Mammary epithelial cell (primary cell): ENCODE data around the gene MFAP2.

Experiments
- EZH2 ChIP-seq: IDR thresholded peaks from 2 replicates; pipeline ENCODE4 v1.6.1; 2012; ENCODE audit warnings: low read length, inconsistent platforms, borderline replicate concordance
- TF ChIP-seq, protein P1 (sequence below), 2 donors: IDR thresholded peaks in 1 of 2; conservative IDR thresholded peaks in 1 of 2; 2 replicates each; pipeline ENCODE4 v1.5.1; 2011 to 2012; ENCODE audit warnings: inconsistent platforms in 2 of 2, low read length in 2 of 2, mild to moderate bottlenecking in 2 of 2, control low read depth in 1 of 2, low read depth in 1 of 2; ENCODE audit not compliant: insufficient read depth in 1 of 2; ENCODE audit errors: extremely low read depth in 1 of 2

DNA sequence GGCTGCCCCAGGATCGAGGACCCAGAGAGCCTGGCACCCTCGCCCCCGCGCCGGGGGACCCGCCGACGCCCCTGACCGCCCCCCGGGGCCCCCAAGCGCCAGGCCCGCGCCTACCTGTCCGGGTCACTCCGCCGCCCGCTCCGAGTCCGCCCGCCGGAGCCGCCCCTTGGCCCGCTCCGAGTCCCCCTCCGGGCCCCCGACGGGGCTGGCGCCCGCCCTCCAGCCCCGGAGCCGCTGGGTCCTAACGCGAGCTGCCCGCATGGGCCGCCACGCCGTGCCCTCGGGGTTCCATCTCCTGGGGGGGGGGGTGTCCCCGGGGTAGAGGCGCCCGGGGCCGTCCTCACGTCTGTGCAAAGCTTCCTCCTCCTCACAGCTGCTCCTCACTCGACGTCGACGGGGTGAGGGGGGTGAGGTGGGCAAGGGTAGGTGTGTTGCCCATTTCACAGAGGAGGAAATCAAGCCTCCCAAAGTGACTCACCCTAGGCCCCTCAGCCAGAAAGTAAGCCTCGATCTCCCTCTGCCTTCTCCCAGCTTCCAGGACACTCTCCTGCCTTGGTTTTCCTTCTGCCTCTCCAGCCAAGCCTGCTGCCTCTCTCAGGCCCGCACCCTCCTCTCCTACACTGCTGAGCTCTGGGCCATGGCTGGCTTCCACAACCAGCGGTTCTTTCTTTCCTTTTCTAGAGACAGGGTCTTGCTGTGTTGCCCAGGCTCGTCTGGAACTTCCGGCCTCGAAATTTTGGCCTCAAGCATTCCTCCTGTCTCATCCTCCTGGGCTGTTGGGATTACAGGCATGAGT is at the start of gene MFAP2:
- TF ChIP-seq, protein P1, sequence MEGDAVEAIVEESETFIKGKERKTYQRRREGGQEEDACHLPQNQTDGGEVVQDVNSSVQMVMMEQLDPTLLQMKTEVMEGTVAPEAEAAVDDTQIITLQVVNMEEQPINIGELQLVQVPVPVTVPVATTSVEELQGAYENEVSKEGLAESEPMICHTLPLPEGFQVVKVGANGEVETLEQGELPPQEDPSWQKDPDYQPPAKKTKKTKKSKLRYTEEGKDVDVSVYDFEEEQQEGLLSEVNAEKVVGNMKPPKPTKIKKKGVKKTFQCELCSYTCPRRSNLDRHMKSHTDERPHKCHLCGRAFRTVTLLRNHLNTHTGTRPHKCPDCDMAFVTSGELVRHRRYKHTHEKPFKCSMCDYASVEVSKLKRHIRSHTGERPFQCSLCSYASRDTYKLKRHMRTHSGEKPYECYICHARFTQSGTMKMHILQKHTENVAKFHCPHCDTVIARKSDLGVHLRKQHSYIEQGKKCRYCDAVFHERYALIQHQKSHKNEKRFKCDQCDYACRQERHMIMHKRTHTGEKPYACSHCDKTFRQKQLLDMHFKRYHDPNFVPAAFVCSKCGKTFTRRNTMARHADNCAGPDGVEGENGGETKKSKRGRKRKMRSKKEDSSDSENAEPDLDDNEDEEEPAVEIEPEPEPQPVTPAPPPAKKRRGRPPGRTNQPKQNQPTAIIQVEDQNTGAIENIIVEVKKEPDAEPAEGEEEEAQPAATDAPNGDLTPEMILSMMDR (conservative IDR thresholded peaks at IDR 0.05 in 1 of 2, IDR thresholded peaks at IDR 0.05 in 1 of 2; ENCODE audit: extremely low read depth in 1 of 2, insufficient read depth in 1 of 2, low read depth in 1 of 2, low read length in 2 of 2), result no peak
- TF ChIP-seq EZH2, result no peak
